Measurements from ENCODE around the gene NRGN. TPM values are rescaled to one million over a fixed set of nuclear protein-coding genes. Genes with fewer than 3 reads are reported as not detected.

Gene NRGN
- 1 to 10 TPM; 6.4 to 6.7 TPM for total RNA-seq

DNA sequence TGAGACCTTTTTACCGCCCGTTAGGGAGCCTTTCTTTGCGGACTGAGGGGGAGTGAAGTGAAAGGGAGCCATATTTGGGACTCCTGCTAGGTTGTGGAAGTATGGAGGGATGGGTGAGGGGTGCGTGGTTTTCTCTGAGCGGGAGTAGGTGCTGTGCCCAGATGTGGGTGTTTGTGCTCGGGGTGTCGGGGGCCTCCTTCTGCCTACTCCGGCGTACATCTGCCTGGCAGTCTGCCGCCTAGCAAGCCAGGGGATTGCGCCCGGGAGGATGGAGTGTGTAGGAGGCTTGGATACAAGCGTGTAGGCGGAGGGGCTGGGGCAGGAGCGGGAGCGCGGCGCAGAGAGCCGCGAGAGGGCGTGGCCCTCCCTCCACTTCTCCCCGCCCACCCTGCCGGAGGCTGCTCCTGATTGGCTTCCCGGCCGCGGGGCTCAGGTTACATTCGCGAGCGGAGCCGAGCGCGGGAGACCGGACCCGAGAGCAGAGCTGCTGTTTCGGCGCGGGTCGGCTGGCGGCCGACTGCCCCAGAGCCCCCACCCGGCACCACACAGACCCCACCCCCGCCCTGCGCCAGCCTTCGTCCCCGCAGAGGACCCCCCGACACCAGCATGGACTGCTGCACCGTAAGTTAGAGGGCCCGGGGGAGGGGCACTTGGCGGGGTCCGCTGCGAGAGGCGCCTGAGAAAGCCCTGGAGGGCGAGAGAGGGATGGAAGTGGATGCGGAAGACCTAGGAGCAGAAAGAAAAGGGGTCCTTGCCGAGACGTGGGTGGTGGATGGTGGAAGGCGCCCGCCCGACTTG lies at the start of gene NRGN:
TSS of gene NRGN (plus strand) at position 464 of the 798 bp plus-strand sequence. CDS start at position 607, 143 bp downstream.
- ChIA-PET POLR2A (no interaction called here), CTCF (interaction anchor here (1.2 to 2.3 kb wide), 5 partner anchors 9 to 69 kb away, joined by 3 to 9 read pairs (median 4); no protein-coding TSS in a partner anchor)

DNA sequence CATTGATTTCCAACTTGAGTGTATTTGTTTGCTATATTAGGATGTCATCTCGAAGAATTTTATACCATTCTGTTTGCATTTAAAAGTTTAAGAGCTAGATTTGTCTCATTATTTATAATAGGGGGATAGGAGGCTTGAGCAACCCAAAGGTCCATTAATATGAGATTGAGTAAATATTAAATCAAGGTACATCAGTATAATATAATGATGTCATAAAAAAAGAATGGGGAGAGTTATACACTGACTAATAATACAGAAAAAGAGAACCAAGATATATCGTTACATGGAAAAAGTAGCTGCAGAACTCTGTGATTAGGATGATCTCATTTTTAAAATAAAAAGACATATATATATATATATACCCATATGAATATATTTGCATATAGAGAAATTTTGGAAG lies 46.6 kb upstream of the NRGN start:
- CTCF ChIA-PET, result no interaction called here

DNA sequence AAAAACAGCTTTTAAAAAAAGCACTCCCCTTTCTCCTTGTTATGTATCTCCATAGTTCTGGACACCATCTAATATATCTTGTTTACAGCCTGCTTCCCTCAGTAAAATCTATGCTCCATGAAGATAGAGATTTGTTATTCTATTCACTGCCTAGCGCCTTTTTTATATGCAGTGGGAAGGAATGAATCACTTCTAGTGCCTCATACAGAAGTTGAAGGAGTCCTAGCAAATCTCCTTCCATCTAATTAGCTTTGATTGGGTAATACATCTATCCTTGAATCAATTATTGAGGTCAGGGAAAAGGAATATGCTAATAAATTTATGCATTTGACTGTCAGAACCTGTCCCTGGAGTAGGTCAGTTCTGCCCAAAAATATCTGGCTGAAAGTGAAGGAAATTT lies 40.2 kb upstream of the NRGN start:
- POLR2A ChIA-PET, result no interaction called here
- CTCF ChIA-PET, result interaction anchor here (0.6 kb wide), 1 partner anchor 808 kb away, joined by 3 read pairs; no protein-coding TSS in a partner anchor

More for the DNA sequence above, 46.6 kb upstream of the NRGN start:
- POLR2A ChIA-PET, result no interaction called here

DNA sequence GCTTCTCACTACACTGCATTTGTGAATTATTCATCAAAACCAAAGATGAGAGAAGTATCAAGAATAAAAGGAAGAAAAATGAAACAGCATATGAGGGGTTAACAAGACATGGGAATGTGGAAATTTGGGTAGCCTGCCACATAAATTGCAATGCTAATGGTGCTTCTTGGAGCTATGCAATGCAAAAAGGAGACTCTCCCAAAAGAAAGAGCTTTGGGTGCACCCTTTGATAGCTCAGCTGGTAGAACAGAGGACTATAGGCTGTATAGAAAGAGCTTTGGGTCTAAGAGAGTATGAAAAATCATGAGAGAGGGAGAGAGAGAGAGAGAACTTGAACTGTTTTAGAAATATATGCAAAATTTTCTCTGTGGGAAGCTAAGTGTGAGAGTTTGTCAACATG lies 39.7 kb upstream of the NRGN start:
- ChIA-PET CTCF (interaction anchor here (1.1 kb wide), 1 partner anchor 40 kb away, joined by 3 read pairs; the partner anchor contains the start of gene NRGN), POLR2A (no interaction called here)

DNA sequence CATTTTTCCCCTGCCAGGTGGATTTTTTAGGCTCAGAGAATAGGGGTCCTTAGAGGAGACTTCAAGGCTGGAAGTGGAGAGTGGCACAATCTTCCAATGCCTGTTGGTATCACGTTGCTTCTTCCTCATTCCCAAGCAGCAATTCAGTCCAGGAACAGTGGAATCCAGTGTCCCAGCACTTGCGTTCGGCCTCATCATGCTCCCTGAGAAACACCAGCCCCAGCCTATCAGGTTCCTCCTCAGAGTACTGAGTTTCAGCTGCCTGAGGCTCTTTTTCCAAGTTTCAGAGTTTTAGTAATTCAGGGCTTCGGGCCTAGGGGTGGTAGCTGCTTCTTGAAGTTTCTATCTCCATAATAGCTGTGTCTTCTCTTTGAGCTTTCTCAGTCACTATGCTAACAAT lies 31.9 kb upstream of the NRGN start:
- POLR2A ChIA-PET, result no interaction called here
- CTCF ChIA-PET, result no interaction called here

DNA sequence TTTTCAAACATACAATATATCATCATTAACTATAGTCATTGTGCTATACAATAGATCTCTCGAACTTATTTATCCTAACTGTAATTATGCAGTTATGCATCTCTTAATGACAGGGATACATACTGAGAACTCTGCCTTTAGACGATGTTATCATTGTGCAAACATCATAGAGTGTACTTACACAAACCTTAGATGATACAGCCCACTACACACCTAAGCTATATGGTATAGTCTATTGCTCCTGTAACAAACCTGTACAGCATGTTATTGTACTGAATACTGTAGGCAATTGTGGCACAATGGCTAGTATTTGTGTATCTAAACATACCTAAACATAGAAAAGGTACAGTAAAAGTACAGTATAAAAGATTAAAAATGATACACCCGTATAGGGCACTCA lies 27.4 kb upstream of the NRGN start:
- ChIA-PET POLR2A (no interaction called here), CTCF (no interaction called here)

DNA sequence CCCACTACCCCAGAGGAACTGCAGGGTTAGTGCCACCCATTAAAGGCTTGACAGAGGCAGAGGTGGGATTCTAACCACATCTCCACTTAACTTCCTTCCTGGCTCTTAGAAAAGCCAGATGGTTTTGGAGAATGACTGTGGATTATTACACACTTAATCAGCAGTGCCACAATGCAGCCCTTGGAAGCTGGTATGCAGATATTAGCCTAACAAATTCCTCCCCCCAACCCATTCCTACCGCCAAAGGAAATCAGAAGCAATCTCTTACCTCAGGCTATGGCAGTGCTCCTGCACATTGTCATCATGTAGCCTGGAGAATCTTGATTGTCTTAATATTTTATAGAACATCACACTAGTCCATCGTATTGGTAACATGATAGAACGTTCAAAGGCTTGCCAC lies 23.2 kb upstream of the NRGN start:
- CTCF ChIA-PET, result interaction anchor here (1.0 kb wide), 1 partner anchor 53 kb away, joined by 3 read pairs; no protein-coding TSS in a partner anchor
- POLR2A ChIA-PET, result no interaction called here

DNA sequence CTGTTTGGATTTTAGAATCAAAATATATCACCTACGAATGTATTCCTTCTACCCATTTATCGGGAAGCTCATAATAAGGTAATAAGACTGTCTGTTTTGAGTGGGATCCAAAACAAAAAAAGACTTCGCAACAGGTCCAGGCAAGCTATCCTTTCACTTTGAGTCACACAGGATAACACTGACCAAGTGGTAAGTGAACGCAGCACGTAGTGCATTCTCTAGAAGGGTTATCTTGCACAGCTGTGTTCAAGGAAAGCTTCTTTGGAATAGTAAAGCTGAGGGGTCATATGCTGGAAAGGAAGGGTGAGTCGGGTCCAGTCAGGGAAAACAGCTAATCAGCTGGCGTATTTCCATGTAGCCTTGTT lies 22.3 kb upstream of the NRGN start:
- ChIA-PET POLR2A (no interaction called here), CTCF (no interaction called here)

DNA sequence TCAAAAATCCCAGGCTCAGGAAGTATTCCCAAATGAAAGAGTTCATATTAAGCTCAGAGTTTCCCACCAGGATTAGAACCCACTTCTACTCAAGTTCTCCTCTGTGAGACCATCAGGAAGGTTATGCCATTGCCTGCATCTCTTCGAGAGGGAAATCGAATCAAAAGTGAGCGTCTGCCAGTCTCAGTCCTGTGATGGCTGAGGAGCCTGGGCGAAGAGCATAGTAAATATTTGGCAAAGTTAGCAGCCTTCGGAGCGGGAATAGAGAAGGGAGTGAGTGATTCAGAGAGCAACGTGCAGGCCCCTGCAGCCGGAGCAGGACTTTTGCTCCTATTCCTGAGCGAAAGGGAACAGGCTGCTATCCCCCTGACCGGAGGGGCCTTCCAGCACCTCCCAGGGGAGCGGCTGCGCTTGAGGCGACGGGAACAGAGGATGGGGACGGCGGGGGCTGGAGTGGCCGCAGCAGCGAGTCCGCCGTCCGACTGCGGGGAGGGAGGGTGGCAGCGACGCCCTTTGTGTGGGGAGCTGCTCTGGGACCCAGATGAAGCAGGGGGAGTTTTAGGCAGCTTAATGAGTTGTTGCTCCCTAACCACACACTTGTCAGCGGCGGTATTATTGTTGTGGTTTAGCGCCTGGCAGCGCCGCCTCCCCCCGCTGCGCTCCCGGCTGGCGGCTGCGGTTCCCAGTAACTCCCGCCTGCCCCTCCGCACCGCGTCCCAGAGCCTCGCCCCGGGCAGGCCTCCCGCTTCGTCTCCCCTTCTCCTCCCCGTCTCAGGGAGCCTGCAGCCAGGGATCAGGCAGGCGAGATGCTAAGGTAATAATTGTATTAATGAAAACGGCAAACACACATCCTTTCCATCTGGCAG lies 21.7 kb upstream of the NRGN start:
- CTCF ChIA-PET, result no interaction called here
- POLR2A ChIA-PET, result no interaction called here

DNA sequence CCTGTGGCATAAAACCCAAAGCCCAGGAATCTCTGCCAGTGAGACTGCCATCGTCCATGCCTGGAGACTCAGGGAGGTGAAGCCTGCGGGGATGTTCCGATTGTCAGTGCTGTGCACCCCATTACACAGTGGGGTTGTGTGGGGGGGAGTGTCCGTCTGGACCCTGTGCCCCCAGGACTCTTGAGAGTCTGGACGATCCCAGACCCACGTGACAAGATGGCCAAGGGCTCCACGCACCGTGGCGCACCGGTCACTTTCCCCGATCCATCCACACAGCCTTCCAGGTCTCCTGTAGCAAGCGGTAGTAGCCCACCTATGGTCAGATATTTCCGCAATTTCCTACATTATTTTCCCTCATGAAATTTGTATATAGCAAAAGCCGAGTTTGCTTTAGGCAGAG lies 20.9 kb upstream of the NRGN start:
- ChIA-PET POLR2A (no interaction called here), CTCF (no interaction called here)

DNA sequence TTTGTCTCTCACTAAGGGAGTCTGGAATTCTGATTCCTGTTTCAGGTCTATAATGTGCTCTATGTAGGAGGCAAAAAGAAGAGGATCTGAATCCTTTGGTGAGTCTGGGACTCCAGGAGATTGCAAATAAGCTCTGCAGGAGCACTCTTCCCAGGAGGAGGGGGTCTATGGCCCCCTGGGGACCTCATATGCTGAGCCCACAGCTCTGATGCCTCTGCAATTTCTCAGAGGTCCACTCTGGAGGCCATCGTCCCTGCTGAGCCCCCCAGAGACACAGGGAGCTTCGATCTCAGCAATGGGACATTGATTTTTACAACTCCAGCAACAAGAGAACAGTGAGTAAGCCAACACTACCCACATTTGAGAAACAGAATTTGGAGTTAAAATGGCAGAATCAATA lies 20.2 kb upstream of the NRGN start:
- CTCF ChIA-PET, result interaction anchor here (0.8 kb wide), 1 partner anchor 157 kb away, joined by 3 read pairs; no protein-coding TSS in a partner anchor
- POLR2A ChIA-PET, result no interaction called here

DNA sequence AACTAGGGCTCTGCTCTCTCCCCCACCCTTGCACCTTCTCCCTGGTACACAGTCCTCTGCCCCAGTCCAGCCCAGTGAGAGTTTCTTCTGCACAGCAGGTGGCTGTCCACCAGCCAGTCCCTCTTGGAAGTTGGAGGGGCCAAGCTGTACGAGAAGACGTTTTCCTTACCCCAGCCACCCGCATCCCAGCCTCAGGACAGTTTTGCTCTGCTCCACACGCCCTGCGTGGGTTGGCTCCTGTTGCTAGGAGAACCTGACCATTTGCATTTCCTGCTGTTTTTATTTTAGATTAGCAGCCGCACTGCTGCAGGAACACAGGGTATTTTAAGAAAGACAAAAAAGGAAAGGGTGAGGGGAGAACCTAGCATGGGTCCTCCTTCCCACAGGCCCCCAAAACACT lies 17.6 kb upstream of the NRGN start:
- POLR2A ChIA-PET, result no interaction called here
- CTCF ChIA-PET, result no interaction called here

DNA sequence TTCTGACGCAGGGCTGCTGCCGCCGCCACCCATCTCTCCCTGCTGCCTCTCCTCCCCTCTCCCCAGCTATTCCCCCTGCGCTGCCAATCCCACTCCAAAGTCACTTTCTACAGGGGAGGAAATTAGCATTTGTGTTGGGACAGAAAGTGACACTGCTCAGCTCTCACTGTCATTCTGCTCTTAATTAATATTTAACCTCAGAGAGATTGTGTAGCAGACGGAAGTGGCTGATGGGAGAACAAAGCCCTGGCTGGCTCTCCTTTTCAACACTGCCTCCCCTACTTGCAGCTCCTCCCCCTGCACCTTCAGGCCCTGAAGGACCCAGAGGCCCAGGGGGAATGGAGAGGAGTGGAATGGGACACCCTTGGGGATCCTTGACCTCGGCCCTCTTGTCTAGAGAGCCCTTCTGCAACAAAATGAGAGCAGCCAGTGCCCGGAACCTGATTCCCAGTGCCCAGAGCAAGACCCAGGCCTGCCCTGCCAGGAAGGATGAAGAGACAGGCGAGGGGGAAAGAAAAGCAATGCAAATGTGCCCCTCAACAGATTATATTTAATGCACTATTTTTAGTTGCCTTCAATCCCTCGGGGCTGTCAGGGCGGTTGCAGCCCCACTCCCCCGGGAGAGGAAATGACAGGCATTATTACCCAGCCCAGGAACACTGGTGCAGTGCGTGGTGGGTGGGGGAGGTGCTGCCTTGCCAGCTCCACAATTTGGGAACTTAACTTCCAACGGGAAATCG lies 14.6 kb upstream of the NRGN start:
- CTCF ChIA-PET, result no interaction called here
- POLR2A ChIA-PET, result no interaction called here

DNA sequence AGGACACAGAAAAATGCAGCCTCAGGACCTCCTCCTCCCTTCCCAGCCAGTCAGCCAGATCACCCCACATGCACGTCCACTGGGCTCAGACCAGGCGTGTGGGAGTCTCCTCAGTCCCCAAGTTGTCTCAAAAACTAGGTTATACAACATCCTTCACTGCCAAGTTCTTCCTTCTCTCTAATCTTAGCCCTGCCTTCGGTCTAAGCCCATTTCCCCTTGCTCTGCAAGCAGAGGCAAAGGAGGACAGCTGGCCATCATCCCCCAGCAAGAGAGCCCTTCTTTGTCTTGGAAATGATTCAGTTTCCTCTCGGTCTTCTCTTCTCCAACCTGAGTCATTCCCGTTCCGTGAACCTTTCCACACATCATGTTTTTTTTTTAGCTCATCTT lies 14.0 kb upstream of the NRGN start:
- ChIA-PET POLR2A (no interaction called here), CTCF (no interaction called here)

DNA sequence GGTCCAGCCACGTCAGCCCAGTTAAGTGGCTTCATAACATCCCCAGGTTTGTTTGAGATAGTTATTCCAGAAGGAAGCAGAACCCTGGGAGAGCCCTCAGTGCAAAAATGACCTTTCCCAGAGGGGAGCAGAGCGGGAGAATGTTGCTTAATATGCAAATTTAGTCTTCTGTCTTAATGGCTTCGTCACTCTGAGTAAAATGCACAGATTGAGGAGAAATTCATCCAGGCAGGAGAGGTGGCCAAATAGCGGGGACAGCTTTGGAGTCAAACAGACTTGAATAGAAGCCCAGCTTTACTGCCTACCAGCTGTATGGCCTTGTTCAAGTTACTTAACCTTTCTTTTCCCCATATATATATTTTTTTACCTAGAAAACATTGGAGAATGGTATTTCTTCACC lies 12.3 kb upstream of the NRGN start:
- POLR2A ChIA-PET, result no interaction called here
- CTCF ChIA-PET, result interaction anchor here (0.5 kb wide), 1 partner anchor 867 kb away, joined by 3 read pairs; no protein-coding TSS in a partner anchor

DNA sequence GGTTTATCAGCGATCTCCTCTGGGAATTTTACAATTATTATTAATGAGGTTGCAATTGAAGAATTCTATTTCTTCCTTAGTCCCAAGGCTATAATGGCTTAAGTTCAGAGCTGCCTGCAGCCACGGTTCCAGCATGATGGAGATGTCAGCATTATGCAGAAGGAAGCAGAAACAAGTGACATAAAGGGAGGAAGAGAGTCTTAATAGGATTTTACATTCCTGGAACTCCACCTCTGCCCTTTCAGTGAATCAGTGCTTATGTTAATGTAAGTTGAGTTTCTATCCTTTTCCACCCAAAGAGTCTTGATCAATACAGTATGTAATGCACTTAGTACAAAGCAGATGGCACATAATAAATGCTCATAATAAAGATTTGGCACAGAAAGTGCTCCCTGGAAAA lies 11.6 kb upstream of the NRGN start:
- ChIA-PET POLR2A (no interaction called here), CTCF (interaction anchor here (0.5 to 1.0 kb wide), 2 partner anchors 54 to 866 kb away, joined by 3 read pairs; no protein-coding TSS in a partner anchor)

DNA sequence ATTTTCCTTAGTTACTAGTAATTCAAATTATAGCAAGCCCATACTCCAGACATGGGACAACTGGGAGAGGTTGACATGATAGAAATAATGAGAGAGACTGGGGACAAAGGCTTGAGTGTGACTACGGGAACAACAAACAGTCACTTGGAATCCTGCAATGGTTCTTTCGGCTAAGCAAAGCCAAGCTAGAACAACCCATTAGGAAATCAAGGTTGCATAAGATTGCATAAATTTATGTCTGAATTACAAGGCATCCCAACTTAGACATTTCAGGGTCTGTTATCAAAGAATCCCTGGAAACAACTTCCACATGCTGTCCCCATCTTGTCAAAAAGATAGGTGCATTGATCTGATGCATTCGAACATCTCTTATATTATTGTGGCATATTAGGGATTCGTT lies 10.2 kb upstream of the NRGN start:
- CTCF ChIA-PET, result no interaction called here
- POLR2A ChIA-PET, result no interaction called here

DNA sequence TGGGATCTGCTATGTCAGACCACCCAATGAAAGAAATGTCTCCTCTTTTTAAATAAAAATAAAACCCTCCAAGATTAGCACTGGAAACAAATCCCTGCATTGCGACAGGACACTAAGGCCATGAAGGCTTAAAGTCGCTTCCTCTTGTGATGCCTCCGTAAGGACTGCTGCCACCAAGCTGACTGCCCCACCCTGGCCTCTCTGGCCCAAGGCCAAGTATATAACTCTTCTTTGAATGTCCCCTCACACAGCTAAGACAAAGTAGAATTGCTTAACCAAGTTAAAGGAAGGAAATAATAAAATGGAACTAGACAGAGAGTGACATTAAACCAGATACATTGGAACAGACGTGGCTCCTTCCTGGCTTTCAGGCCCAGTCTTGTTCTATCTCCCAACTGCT lies 7.5 kb upstream of the NRGN start:
- CTCF ChIA-PET, result no interaction called here
- POLR2A ChIA-PET, result no interaction called here

DNA sequence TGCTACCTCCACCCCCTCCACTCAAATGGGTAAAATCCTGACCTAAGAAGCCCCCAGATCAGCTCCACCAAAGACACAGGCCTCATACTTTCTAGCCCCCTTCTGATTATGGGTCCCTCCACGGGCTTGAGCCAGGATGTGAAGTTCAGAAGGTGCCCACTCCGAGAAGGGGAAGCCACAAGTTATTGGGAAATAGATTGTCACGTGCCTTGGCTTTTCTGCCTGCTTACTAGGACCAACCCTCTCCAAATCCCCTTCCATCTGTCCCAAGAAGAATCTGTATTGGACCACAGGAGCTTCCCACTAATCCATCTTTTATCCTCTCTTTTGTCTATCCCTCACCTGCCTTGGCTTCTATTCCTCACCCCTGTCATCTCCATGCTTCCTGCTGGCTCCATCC lies 3.0 kb upstream of the NRGN start:
- ChIA-PET POLR2A (no interaction called here), CTCF (interaction anchor here (1.1 kb wide), 1 partner anchor 10 kb away, joined by 6 read pairs; no protein-coding TSS in a partner anchor)

DNA sequence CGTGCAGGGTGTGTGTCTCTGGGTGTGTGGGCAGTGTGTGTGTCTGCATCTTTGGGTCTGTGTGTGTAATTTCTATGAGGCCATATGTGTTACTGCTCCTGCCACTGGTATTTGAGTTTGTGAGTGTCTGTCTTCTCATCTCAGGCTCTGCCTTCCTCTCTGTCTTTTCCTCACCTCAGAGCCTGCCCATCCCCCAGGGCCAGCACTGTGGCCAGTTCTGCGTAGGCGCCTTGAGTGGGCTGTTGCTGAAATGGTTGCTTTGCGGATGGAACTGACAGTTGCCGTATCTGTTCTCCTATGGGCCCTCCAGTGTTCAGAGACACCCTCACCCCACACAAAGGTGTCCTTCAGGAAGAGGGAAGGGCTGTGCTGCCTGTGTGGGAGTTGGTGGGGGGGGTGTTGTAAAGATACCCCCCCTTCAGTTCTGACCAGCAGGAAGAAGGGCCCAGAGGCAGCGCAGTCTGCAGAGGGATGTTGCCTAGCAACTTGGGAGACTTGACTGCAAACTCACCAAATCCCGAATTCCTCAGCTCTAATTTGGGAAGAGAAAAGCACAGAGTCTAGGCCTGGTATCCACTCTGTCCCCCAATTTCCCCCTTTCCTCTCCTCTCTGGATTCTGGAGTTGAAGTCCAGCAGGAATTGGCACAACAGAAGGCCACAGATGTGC lies 2.0 kb upstream of the NRGN start:
- POLR2A ChIA-PET, result no interaction called here
- CTCF ChIA-PET, result no interaction called here

Measured in activated CD8-positive, alpha-beta memory T cell treated with anti-CD3 and anti-CD28 coated beads for 36 hours (primary cell).